GM19438 (cell line): Measurements from ENCODE around the gene SRCAP.

Experiments used
- ATAC-seq: cut with Tn5 transposase; IDR thresholded peaks from one replicate; pipeline ENCODE4 v1.9.1; 2021; ENCODE audit warnings: low read depth; ENCODE audit not compliant: unreplicated experiment

The SRCAP gene

DNA sequence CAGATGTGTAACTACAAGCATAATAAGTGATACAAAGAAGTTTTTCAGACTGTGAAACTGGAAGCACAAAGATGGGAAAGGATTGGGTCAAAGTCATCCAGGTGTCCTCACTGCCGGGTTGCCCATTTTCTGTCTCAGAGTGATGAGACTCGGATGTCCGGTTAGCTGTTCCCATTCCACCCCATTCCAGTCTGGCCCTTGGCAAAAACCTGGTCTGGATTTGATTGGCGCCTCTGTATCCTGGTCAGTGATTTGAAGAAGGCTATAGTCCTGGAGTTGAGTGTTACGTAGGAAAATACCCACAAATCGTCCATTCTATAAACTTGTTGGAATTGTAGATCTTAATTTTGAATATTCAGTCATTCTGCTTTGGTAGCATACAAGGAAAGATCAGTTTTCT, 29.4 kb downstream of the SRCAP start:
- ATAC-seq = no peak

DNA sequence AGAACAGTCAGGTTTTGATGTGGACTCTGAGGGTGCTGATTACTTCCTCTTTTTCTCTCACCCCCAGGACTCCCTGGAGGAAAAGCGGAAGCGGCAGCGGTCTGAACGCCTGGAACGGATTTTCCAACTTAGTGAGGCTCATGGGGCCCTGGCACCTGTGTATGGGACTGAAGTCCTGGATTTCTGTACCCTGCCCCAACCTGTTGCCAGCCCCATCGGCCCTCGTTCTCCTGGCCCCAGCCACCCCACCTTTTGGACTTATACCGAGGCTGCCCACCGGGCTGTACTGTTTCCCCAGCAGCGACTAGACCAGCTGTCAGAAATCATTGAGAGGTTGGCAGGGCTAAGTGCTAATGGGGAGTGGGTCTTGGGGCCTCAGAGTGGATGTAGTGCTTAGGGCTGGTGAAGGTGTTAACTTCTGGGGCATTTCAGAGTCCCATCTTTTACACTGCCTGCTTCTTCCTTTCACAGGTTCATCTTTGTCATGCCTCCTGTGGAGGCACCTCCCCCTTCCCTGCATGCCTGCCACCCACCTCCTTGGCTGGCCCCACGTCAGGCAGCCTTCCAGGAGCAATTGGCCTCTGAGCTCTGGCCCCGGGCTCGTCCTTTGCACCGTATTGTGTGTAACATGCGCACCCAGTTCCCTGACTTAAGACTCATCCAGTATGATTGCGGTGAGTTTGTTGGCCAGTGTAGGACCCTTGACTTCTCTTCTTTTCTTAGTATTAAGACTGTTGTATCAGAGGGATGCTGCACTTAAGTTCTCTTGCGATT, 30.1 kb downstream of the SRCAP start:
- no peak for ATAC-seq

DNA sequence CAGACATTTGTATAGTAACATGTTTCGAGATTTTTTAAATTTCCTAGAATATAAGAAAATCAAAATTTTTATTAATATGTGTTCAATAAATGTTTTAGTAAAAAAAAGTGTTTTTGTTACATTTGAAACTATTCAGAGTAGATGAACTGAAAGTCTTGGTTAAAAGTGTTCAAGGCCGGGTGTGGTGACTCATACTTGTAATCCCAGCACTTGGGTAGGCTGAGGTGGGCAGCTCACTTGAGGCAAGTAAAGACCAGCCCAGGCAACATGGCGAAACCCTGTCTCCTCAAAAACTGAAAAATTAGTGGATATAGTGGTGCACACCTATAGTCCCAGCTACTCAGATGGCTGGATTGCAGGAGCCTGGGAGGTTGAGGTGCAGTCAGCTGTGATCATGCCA, 32.4 kb downstream of the SRCAP start:
- ATAC-seq = no peak

DNA sequence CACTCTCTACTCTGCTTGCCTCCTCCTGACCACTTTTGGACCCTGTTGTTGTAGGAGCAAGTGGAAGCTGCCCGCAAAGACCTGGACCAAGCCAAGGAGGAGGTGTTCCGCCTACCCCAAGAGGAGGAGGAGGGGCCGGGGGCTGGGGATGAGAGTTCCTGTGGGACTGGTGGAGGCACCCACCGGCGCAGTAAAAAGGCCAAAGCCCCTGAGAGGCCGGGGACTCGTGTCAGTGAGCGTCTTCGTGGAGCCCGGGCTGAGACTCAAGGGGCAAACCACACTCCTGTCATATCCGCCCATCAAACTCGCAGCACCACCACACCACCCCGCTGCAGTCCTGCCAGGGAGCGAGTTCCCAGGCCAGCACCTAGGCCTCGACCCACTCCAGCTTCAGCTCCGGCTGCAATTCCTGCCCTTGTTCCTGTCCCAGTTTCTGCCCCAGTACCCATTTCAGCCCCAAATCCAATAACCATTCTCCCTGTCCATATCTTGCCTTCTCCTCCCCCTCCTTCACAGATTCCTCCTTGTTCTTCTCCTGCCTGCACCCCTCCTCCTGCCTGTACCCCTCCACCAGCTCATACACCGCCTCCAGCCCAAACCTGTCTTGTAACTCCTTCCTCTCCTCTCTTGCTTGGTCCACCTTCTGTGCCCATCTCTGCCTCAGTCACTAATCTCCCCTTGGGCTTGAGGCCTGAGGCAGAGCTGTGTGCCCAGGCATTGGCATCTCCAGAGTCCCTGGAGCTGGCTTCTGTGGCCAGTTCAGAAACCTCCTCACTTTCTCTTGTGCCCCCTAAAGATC, 38.2 kb downstream of the SRCAP start:
- no peak for ATAC-seq

DNA sequence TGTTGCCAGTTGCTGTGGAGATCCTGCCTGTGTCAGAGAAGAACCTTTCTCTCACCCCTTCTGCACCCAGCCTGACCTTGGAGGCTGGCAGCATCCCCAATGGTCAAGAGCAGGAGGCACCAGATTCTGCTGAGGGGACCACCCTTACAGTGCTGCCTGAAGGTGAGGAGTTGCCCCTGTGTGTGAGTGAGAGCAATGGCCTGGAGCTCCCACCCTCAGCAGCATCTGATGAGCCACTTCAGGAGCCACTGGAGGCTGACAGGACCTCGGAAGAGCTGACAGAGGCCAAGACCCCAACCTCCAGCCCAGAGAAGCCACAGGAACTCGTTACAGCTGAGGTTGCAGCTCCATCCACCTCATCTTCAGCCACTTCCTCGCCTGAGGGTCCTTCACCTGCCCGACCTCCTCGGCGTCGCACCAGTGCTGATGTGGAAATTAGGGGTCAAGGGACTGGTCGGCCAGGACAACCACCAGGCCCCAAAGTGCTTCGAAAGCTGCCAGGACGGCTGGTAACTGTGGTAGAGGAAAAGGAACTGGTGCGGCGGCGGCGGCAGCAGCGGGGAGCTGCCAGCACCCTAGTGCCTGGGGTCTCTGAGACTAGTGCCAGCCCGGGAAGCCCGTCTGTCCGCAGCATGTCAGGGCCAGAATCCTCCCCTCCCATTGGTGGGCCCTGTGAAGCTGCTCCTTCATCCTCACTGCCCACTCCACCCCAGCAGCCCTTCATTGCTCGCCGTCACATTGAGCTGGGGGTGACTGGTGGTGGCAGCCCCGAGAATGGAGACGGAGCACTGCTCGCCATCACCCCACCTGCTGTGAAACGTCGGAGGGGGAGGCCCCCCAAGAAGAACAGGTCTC, 39.0 kb downstream of the SRCAP start:
- no peak for ATAC-seq

DNA sequence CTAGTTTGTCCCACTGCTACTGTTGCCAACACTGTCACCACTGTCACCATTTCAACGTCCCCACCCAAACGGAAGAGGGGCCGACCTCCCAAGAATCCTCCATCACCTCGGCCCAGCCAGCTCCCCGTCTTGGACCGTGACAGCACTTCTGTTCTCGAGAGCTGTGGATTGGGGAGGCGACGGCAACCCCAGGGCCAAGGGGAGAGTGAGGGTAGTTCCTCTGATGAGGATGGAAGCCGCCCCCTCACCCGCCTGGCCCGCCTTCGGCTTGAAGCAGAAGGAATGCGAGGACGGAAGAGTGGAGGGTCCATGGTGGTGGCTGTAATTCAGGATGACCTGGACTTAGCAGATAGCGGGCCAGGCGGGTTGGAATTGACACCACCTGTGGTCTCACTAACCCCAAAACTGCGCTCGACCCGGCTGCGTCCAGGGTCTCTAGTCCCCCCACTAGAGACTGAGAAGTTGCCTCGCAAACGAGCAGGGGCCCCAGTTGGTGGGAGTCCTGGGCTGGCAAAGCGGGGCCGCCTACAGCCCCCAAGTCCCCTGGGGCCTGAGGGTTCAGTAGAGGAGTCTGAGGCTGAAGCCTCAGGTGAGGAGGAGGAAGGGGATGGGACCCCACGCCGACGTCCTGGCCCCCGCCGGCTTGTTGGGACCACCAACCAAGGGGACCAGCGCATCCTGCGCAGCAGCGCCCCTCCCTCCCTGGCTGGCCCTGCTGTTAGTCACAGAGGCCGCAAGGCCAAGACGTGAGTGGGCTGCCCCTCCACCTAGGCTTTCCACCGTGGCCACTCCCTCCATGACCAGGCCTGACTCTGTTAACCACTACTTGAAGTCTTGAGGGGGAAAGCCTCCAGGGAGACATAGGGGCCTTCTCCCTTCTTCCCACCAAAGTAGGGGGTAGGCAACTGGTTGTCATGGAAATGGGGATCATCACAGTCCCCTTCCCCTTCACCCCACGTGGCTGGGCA, 40.3 kb downstream of the SRCAP start:
- ATAC-seq = no peak

DNA sequence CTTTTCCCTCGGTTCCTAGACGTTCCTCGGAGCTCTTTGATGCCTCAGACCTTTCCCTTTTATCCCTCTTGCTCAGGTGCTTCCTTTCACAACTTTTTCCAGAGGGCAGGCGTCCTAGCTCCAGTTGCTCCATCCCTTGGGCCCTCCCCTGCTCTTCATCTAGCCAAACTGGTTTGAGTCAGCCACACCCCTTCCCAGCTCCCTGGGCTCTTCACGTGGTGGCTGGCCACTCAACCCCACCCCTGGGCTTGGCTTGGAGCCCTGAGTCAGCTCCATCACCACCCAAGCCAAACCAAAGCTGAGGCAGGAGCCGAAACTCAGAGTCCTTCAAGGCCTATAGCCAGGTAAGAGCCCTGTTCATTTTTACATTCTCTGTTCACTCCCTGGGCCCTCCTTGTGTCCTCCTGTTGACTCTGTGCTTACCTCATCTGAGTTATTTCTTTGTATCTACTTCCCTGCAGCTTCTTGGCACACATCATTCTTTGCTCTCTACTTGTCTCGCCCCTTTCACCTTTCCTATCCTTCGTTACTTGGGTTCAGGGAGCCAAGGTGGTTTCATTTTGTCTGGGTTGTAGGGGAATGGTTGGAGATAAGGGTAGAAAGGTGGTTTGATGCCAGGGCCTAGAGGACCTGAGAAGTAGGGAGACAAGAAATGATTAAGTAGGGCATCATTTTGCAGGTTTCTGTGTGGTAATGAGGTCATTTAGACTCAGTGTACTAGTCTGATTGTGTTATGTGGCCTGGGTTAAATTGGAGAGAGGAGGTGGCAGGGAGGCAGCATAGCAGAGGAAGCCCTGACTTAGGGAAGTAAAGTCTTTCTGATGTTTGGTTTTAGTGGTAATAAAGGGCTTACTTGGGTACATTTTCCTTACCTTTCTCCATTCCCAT, 41.6 kb downstream of the SRCAP start:
- no peak for ATAC-seq

DNA sequence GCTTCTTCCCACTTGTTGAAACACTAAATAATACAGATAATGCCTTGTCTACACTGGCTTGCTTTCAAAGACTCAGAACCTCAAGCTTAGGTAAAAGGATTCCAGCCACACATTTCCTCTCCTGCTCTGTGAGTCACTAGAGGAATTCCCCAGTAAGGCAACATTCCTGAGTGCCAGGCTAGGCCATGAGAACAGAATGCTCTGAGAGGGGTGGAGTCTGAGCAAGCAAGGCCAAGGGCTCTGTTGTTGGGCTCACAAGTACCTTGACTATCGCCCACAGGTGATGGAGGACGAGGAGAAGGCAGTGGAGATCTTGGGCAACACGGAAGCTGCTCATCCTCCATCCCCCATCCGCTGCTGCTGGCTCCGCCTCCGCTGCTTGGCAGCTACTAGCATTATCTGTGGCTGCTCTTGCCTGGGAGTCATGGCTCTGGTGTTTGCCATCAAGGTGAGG, 42.5 kb downstream of the SRCAP start:
- no peak for ATAC-seq

DNA sequence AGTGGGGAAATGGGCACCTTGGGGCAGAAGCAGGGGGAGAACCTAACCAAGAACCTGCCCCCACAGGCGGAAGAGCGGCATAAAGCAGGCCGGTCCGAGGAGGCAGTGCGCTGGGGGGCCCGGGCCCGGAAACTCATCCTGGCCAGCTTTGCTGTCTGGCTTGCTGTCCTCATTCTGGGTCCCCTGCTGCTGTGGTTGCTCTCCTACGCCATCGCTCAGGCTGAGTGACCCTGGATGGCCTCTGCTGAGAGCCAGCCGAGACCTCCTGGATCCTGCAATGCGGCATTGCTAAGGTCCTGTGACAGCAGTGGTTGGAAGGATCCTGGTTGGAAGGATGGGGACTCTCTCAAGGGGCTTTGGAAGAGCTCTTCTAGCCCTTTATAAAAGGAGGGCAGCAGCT, 44.7 kb downstream of the SRCAP start:
- ATAC-seq = no peak

DNA sequence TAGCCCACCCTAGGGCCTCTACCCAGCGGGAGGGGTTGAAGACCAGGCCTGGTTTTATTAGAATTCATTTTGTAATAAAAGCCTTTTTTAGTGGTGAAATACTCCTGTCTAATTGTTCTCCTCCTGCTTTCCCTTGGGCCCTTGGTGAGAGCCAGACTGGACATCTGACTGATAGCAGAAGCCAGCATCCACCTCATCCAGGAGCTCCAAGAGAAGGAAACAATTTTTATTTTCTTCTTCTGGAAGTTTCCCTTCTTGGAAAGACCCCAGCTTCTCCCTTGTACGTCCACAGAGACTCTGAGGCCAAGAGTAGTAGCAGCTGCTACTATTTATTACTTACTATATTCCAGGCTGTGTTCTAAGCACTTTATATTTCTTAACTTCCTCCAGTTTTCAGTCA, 45.2 kb downstream of the SRCAP start:
- ATAC-seq = no peak

DNA sequence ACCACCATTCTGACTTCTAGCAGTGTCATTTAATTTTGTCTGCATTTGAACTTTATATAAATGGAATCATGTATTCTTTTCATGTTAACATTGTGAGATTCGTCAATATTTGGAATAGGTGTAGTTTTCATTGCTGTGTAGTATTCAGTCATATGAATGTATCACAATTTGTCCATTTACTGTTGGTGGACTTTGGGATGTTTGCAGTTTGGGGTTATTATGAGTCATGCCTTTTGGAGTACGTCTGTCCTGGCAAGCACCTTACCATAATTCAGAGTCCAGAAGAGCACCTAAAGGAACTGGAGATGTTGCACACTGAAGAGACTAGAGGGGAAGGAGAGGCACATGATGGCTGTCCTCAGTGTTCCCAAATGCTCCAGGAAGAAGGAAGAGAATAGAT, 46.1 kb downstream of the SRCAP start:
- ATAC-seq = no peak

DNA sequence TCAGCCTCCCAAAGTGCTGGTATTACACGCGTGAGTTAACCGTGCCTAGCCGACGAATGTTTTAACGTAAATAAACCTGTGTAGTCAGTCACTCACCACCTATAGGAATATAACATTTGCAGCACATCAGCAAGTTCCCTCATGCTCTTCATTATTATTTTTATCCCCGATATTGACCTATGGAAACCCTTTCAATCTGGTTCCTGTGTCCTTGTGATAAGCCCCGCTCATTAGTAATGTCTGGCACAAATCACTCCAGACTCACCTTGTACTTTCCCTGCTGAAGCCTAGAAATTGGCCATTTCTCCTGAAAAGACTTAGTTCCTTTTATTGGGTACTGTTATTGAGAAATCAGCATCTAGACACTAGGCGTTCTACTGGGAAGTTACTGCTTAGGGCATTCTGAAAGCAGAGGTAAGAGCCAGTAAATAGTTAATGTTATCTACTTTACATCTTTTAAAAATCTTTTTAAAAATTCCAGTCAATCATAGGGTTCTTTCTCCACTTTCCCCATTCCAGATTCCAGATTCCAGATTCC, 47.7 kb downstream of the SRCAP start:
- ATAC-seq = no peak

DNA sequence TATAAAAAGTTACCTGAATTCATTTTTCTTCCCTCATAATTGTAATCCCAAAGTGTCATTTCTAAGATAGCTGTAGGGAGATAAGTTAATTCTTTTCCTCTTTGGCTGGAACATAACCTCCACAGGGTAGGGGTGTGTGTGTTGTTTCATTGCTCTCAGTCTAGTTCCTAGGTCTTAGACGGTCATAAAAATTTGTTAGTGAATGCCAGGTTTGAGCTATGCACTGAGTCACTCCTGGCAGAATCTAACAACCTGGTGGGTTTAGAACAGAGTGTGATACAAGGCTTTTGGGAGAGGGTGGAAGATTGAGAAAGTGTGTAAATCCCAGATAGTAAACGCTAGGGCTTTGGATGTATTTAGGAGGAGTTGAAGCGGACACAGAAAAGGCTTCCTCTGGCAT, 48.4 kb downstream of the SRCAP start:
- no peak for ATAC-seq

DNA sequence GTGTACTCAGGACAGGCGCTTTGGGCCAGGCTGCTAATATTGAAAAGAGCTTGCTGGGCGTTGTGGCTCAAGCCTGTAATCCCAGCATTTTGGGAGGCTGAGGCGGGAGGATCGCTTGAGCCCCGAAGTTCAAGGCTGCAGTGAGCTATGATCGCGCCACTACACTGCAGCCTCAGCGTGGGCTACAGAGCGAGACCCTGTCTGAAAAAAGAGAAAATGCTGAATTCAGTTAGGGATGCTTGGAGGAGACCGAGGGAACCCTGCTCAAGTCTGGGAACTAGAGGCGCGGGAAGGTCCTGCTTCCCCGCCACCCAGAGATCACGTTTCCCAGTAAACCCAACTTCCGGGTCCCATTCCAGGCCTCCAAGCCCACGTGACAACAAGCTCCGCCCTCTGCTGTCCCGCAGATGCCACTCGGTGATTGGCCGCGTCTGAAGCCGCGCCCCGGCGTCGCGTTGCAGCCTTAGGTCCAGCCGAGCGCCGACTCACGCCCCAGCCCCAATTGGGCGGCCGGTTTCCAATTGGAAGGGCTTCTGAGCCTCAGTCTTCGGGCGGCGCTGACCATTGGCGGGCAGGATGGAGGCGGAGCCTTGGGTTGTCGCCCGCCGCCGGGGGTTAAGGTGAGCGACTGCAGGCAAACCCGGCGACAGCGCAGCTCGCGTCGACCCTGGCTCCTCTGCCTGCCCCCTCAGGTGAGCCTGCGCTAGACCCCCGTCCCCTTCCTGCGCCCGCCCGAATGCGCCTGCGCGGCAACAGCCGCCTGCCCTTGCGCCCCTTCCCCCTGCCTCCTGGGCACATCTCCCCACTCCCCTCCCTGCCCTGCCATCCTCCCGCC, 49.0 kb downstream of the SRCAP start, which contains the start of gene PHKG2:
Gene PHKG2 (plus strand): TSS at position 627 of the 835 bp plus-strand sequence. CDS start 396 bp downstream, outside the sequence.
- ATAC-seq = peak; percentile 98

DNA sequence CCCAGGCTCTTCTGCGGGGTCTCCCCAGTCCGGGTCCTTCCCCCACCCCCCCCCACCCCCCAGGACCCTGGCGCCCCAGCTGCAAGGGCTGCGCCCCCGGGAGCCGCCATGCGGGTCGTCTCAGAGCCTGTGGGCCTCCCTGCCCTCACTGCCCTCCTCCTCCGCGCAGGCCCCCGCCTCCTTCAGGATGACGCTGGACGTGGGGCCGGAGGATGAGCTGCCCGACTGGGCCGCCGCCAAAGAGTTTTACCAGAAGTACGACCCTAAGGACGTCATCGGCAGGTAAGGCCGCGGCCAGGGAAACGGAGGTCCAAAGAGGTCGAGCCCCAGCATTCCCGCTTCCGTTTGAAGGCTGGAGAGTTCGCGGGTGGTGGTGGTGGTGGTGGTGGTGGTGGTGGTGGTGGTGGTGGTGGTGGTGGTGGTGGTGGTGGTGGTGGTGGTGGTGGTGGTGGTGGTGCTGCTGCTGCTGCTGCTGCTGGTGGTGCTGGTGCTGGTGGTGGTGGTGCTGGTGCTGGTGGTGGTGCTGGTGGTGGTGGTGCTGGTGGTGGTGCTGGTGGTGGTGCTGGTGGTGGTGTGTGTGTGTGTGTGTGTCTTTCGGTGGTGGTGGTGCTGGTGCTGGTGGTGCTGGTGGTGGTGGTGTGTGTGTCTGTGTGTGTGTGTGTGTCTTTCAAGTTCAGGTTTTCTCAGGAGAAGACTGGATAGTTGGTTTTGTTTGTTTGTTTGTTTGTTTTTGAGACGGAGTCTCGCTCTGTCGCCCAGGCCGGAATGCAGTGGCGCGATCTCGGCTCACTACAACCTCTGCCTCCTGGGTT, 49.9 kb downstream of the SRCAP start:
- ATAC-seq = no peak

DNA sequence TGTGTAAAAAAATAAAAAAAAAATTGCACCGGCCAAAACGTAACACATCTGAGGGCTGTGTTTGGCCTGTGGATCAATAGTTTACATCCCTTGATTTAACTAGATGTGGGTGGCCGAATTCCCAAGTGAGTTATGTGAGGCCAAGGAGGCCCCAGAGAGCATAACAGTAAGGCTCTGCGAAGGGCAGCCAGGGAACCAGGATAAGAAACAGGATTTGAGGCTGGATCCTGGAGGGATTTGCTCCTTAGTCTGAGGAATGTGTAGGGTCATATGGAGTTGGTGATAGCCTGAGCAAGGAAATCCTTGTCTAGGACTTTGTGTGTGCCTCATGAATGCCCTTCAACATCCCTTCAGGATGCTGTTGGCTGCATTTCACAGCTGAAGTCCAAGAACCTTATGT, 51.2 kb downstream of the SRCAP start:
- ATAC-seq = no peak
